Measurements from ENCODE around the gene TMEM72.

The TMEM72 gene

DNA sequence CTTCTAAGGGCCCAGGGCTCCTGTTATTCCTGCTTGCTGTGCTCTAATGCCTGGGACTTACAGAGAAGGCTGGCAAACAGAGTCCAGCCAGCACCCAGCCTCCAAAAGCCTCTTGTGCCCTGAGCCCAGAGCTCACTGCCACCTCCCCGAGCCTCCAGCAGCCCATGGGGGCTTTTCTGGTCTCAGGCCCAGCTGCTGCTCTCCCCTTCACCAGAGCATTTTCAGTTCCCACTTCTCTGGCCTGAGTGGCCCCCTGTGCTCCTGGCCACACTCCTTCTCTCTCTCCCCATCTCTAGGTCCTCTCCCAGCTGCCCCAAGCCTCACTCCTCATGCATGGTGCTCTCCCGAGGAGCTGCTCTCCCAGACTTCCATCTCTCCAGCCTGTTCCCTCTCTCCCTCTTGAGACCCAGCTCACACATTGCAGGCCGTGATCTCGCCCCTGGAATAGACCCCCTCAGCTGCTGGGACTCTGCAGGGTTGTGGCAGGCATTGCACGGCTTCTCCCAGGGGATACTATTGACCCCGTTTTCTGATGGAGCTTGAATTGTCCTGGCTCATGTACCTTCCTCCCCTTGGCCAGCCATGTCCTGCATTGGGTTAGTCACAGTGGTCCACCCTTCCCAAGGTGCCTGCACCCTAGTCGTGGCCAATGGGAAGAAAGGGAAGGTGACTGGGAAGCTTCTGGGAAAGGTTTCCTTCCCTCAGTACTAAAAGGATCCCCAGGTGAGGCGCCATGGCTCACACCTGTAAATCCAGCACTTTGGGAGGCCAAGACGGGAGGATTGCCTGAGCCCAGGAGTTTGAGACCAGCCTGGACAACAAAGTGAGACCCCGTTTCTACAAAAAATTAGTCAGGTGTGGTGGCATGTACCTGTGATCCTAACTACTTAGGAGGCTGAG is 39.4 kb downstream of the TMEM72 start:
- DNase-seq (ENCODE audit: low read depth, low spot score) = no peak
- H3K9me3 ChIP-seq (ENCODE audit: insufficient read depth, low read length) = 0 out of 2 replicates have a peak, but pooled peaks cover 3% of the 10 kb centered on the region
- H3K36me3 ChIP-seq (ENCODE audit: insufficient read depth, insufficient read length, low read length) = peaks cover 3% of the 10 kb centered on the region
- H3K9ac ChIP-seq (ENCODE audit: insufficient read length, low read depth) = no peak overlapping the region
- H3K4me3 ChIP-seq (ENCODE audit: insufficient read length, low read depth) = no peak overlapping the region
- no peaks in the 10 kb centered on the region for H3K27me3 ChIP-seq (ENCODE audit: insufficient read depth, insufficient read length)
- TF ChIP-seq YY1 (IDR thresholded peaks at IDR 0.05; ENCODE audit: insufficient read depth, insufficient read length) = no peak
- no peak for TF ChIP-seq ZNF274 (IDR thresholded peaks at IDR 0.05; ENCODE audit: low read depth, low read length)
- no peak for TF ChIP-seq SUZ12 (IDR thresholded peaks at IDR 0.05; ENCODE audit: extremely low read depth, insufficient read depth, insufficient read length)
- H3K4me1 ChIP-seq (ENCODE audit: insufficient read depth, insufficient read length) = peaks cover 3% of the 10 kb centered on the region

DNA sequence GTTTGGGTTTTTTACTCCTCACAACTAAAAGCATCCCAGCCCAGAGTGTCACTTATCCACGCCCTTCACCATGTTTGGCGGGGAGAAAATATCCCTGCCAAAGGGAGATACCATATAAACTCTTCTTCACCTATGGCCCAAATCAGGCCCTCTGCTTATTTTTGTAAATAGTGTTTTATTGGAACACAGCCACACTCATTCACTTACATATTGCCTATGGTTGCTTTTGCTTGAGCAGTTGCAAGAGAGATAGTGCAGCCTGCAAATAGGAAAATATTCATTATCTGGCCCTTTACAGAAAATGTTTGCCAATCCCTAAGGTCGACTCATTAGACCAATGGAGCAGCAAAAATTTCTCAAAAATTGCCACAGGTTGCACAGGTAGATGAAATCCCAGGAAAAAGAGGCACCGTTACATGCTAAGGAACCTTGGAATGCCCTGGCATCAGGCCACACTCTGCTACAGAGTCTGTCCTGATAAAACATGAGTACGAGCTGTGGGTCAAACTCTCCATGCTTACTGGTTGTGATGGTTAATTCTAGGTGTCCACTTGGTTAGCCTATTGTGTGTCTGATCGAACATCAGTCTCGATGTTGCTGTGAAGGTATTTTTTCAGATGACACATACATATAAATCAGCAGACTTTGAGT is 40.6 kb downstream of the TMEM72 start:
- DNase-seq (ENCODE audit: low read depth, low spot score) = no peak
- TF ChIP-seq YY1 (IDR thresholded peaks at IDR 0.05; ENCODE audit: insufficient read depth, insufficient read length) (no peak), ZNF274 (IDR thresholded peaks at IDR 0.05; ENCODE audit: low read depth, low read length) (no peak), SUZ12 (IDR thresholded peaks at IDR 0.05; ENCODE audit: extremely low read depth, insufficient read depth, insufficient read length) (no peak)
- Histone ChIP-seq H3K9me3 (ENCODE audit: insufficient read depth, low read length) (no peaks in the 10 kb centered on the region), H3K4me3 (ENCODE audit: insufficient read length, low read depth) (no peak overlapping the region), H3K9ac (ENCODE audit: insufficient read length, low read depth) (no peak overlapping the region), H3K4me1 (ENCODE audit: insufficient read depth, insufficient read length) (peaks cover 3% of the 10 kb centered on the region), H3K27me3 (ENCODE audit: insufficient read depth, insufficient read length) (no peaks in the 10 kb centered on the region), H3K36me3 (ENCODE audit: insufficient read depth, insufficient read length, low read length) (peaks cover 14% of the 10 kb centered on the region)

DNA sequence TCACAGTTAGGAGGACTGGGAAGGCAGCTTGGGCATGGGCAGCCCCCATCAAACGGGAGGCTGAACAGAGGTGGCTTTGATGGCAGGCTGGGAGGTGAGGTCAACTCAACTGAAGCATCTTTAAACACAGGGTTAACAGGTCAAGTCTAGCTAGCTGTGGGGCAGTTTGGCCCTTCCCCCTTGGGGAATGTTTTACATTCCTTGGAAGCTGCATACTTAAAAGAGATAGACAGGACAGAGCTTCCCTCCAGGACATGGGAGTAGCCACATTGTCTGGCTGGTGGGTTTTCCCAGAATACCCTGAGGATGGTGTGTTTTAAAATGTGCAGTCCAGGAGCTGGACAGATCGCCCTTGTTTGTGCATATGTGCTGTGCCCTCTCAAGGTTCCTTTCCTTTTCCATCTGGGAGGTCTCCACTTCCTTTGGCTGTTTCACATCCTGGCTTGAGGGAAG is 41.7 kb downstream of the TMEM72 start:
- no peaks in the 10 kb centered on the region for H3K9me3 ChIP-seq (ENCODE audit: insufficient read depth, low read length)
- peaks cover 3% of the 10 kb centered on the region for H3K4me1 ChIP-seq (ENCODE audit: insufficient read depth, insufficient read length)
- no peak overlapping the region for H3K9ac ChIP-seq (ENCODE audit: insufficient read length, low read depth)
- H3K36me3 ChIP-seq (ENCODE audit: insufficient read depth, insufficient read length, low read length) = peaks cover 16% of the 10 kb centered on the region
- TF ChIP-seq ZNF274 (IDR thresholded peaks at IDR 0.05; ENCODE audit: low read depth, low read length) (no peak), YY1 (IDR thresholded peaks at IDR 0.05; ENCODE audit: insufficient read depth, insufficient read length) (no peak), SUZ12 (IDR thresholded peaks at IDR 0.05; ENCODE audit: extremely low read depth, insufficient read depth, insufficient read length) (no peak)
- H3K4me3 ChIP-seq (ENCODE audit: insufficient read length, low read depth) = no peak overlapping the region
- no peak for DNase-seq (ENCODE audit: low read depth, low spot score)
- H3K27me3 ChIP-seq (ENCODE audit: insufficient read depth, insufficient read length) = no peaks in the 10 kb centered on the region

DNA sequence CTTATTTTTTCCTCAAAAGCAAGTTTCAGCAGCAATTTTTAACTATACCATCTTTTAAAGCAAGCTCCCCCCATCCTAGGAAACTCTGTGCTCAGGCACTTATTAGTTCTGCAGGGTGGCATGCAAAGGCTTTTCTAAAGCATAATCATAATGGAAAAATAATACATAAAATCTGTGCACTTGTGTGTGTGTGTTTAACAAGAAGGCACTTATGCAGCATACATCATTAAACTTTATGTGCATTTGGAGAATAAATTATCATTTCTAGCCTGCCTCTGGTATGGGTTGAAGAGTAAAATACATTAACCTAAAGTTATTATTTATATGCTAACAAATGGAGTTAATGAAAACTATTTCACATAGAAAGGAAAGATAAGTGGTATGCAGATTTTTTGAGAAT is 42.9 kb downstream of the TMEM72 start:
- Histone ChIP-seq H3K9ac (ENCODE audit: insufficient read length, low read depth) (no peak overlapping the region), H3K4me3 (ENCODE audit: insufficient read length, low read depth) (no peak overlapping the region), H3K36me3 (ENCODE audit: insufficient read depth, insufficient read length, low read length) (peaks cover 16% of the 10 kb centered on the region), H3K9me3 (ENCODE audit: insufficient read depth, low read length) (no peaks in the 10 kb centered on the region), H3K4me1 (ENCODE audit: insufficient read depth, insufficient read length) (peaks cover 3% of the 10 kb centered on the region), H3K27me3 (ENCODE audit: insufficient read depth, insufficient read length) (no peaks in the 10 kb centered on the region)
- no peak for TF ChIP-seq YY1 (IDR thresholded peaks at IDR 0.05; ENCODE audit: insufficient read depth, insufficient read length)
- no peak for TF ChIP-seq SUZ12 (IDR thresholded peaks at IDR 0.05; ENCODE audit: extremely low read depth, insufficient read depth, insufficient read length)
- TF ChIP-seq ZNF274 (IDR thresholded peaks at IDR 0.05; ENCODE audit: low read depth, low read length) = no peak
- DNase-seq (ENCODE audit: low read depth, low spot score) = no peak

DNA sequence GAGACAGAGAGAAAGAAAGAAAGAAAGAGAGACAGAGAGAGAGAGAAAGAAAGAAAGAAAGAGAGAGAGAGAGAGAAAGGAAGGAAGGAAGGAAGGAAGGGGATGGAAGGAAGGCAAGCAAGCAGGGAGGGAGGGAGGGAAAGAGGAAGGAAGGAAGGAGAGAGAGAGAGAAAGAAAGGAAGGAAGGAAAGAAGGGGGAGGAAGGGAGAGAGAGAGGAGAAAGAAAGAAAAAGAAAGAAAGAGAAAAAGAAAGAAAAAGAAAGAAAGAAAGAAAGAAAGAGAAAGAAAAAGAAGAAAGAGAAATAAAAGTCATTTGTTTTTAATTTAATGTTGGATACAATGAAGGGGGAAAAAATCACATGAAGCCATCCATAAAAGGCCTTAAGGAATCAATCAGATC is 43.8 kb downstream of the TMEM72 start:
- Histone ChIP-seq H3K4me3 (ENCODE audit: insufficient read length, low read depth) (no peak overlapping the region), H3K9ac (ENCODE audit: insufficient read length, low read depth) (no peak overlapping the region), H3K4me1 (ENCODE audit: insufficient read depth, insufficient read length) (peaks cover 3% of the 10 kb centered on the region), H3K27me3 (ENCODE audit: insufficient read depth, insufficient read length) (peaks cover 3% of the 10 kb centered on the region), H3K9me3 (ENCODE audit: insufficient read depth, low read length) (no peaks in the 10 kb centered on the region), H3K36me3 (ENCODE audit: insufficient read depth, insufficient read length, low read length) (peaks cover 16% of the 10 kb centered on the region)
- TF ChIP-seq YY1 (IDR thresholded peaks at IDR 0.05; ENCODE audit: insufficient read depth, insufficient read length) (no peak), SUZ12 (IDR thresholded peaks at IDR 0.05; ENCODE audit: extremely low read depth, insufficient read depth, insufficient read length) (no peak), ZNF274 (IDR thresholded peaks at IDR 0.05; ENCODE audit: low read depth, low read length) (no peak)
- DNase-seq (ENCODE audit: low read depth, low spot score) = no peak

DNA sequence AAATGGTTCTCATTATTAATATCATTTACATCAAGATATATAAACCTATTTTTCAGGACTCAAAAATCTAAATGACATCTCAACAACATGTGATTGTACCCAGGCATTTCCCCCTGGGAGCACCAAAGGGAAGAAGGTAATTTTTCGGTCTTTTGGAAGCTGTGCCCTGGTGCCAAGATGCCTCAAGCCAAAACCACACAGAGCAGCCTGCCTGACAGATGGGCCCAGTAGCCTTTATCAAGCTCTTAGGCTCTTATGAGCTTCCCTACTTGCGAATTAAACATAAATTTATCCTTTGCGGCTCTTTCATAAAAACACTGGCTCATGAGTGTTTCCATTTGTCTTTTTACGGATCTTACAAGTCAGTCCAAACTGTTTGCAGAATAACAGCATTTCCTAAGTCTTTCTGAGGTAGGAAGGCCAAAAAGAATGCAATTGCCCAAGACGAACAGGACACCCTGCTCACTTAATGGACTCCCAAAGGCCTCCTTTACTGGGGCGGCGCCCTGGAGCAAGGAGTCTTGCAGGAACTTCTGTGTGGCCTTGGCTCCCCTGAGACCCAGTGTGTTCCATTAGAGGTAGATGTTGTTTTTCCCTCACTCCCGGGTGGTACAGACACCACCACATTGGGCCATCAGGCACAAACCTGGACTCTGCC is 44.4 kb downstream of the TMEM72 start:
- DNase-seq (ENCODE audit: low read depth, low spot score) = no peak
- no peak for TF ChIP-seq SUZ12 (IDR thresholded peaks at IDR 0.05; ENCODE audit: extremely low read depth, insufficient read depth, insufficient read length)
- no peak for TF ChIP-seq ZNF274 (IDR thresholded peaks at IDR 0.05; ENCODE audit: low read depth, low read length)
- no peak for TF ChIP-seq YY1 (IDR thresholded peaks at IDR 0.05; ENCODE audit: insufficient read depth, insufficient read length)
- Histone ChIP-seq H3K4me1 (ENCODE audit: insufficient read depth, insufficient read length) (peaks cover 3% of the 10 kb centered on the region), H3K4me3 (ENCODE audit: insufficient read length, low read depth) (no peak overlapping the region), H3K36me3 (ENCODE audit: insufficient read depth, insufficient read length, low read length) (peaks cover 16% of the 10 kb centered on the region), H3K9me3 (ENCODE audit: insufficient read depth, low read length) (no peaks in the 10 kb centered on the region), H3K27me3 (ENCODE audit: insufficient read depth, insufficient read length) (peaks cover 8% of the 10 kb centered on the region), H3K9ac (ENCODE audit: insufficient read length, low read depth) (no peak overlapping the region)
